ENCODE data around the gene STK32C. TPM values are rescaled to one million over a fixed set of nuclear protein-coding genes. Genes with fewer than 3 reads are reported as not detected.

Gene STK32C
- total and polyA plus RNA-seq, 2 of the 4 experiments (the other 2 are of a cell fraction), result 5.0 to 8.3 TPM

GRCh38 chr10:132187430-132188138 lies 120.2 kb downstream of the STK32C start:
- Histone ChIP-seq H3K14ac (replicated peaks; ENCODE audit: low read depth, low read length) (no peak overlapping the region), H4K20me1 (ENCODE audit: insufficient read depth, low read length) (peaks cover 21% of the 10 kb centered on the region), H3K4ac (ENCODE audit: low read depth, low read length) (no peak overlapping the region), H3K9ac (ENCODE audit: low read depth, low read length) (peak overlapping the region; percentile 63), H3K79me1 (ENCODE audit: low read depth in 1 of 2, low read length in 2 of 2) (peaks cover 0 to 3% of the 10 kb centered on the region in 2 experiments; a peak in 1 of 4 replicates), H3K23ac (ENCODE audit: low read depth, low read length) (no peak overlapping the region), H2AFZ (replicated peaks; ENCODE audit: low read length, poor library complexity) (peak overlapping the region; percentile 41), H2BK15ac (ENCODE audit: low read depth, low read length) (no peak overlapping the region), H4K91ac (ENCODE audit: insufficient read depth, low read depth, low read length) (no peak overlapping the region), H3K4me1 (ENCODE audit: control insufficient read depth, insufficient read depth, low read length) (peaks cover 4% of the 10 kb centered on the region; the same call in 1 of the 2 replicates), H2BK5ac (ENCODE audit: low read depth, low read length, poor library complexity, severe bottlenecking) (no peak overlapping the region), H2BK120ac (ENCODE audit: low read depth, low read length) (no peak overlapping the region), H3K27ac (ENCODE audit: insufficient read depth, low read length) (peak overlapping the region; percentile 14; the same call in 1 of the 2 replicates), H3K56ac (ENCODE audit: extremely low read depth, insufficient read depth, low read length) (no peak overlapping the region), H3K9me1 (ENCODE audit: insufficient read depth, low read length) (no peaks in the 10 kb centered on the region), H3K4me2 (ENCODE audit: low read depth, low read length) (peak overlapping the region; percentile 82), H3K9me3 (ENCODE audit: control insufficient read depth, insufficient read depth, low read length) (no peaks in the 10 kb centered on the region), H4K5ac (ENCODE audit: low read depth, low read length) (no peak overlapping the region), H4K8ac (ENCODE audit: low read depth in 2 of 2, low read length in 2 of 2) (no peak overlapping the region), H3K18ac (ENCODE audit: low read depth, low read length) (no peak overlapping the region), H3K36me3 (ENCODE audit: control insufficient read depth, insufficient read depth, low read length) (peaks cover 7% of the 10 kb centered on the region), H2BK20ac (ENCODE audit: low read depth, low read length) (no peak overlapping the region), H3K4me3 (ENCODE audit: insufficient read depth, low read depth, low read length) (peak overlapping the region; percentile 92), H3K27me3 (ENCODE audit: control insufficient read depth, insufficient read depth, low read length) (peaks cover 30% of the 10 kb centered on the region), H2AK9ac (replicated peaks; ENCODE audit: low read depth, low read length, poor library complexity) (no peak overlapping the region), H2AK5ac (ENCODE audit: low read depth, low read length) (no peak overlapping the region)
- 1% methylated on average over 17 of the region's 58 CpGs; no CpG with 5 or more reads in 1 of the 2 experiments for WGBS, 2 experiments (ENCODE audit: extremely low coverage in 2 of 2, insufficient read length in 1 of 2)
- no TSS peak for BruUV-seq (replicated peaks)
- TF ChIP-seq CEBPB (IDR thresholded peaks at IDR 0.05; ENCODE audit: low read depth, low read length) (no peak), MAZ (IDR thresholded peaks at IDR 0.05; ENCODE audit: borderline replicate concordance, low read depth, low read length) (peak; percentile 20; the same call in 1 of the 2 replicates)
- in situ Hi-C loops (cut with MboI; ENCODE audit: low sequenced_read_pairs) (no loop called here), dilution Hi-C loops (cut with HindIII; ENCODE audit: low sequenced_read_pairs, unreplicated experiment) (no loop called here), intact Hi-C loops (cut with micrococcal nuclease) (no loop called here)
- POLR2A ChIA-PET (ENCODE audit: unreplicated experiment), result no interaction called here
- ATAC-seq (ENCODE audit: low read depth), result peak; percentile 38
- DNase-seq, result no peak
- CTCF ChIA-PET, result no interaction called here
